ENCODE data around the gene DUSP6. TPM values are rescaled to one million over a fixed set of nuclear protein-coding genes. Genes with fewer than 3 reads are reported as not detected.
A peak's percentile ranks its signal among the peaks of the same experiment; 100 is the strongest.

DUSP6 gene
- total and polyA plus RNA-seq, 2 of the 8 experiments (the other 6 are each of a cell fraction or from before 2014, with no cell fraction given): 99.3 to 179 TPM

DNA sequence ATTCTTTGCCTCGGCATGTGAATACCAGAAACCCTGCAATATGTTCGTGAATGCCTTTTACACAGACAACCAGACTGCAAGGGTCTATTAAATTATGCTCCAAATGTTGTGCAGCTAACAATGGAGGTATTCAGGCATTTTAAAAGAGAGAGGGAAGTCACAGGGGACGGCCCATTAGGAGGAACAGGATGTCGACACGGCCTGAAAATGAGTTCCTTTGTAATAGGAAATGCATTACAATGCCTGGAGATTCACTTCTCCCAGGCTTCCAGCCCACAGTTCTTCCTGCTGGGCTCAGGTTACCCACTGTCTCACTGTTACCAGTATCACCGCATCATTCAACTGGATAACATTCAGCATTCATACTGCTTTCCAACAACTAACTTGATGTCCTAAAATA lies 2.5 kb downstream of the DUSP6 start:
- Histone ChIP-seq H3K4me3 (ENCODE audit: extremely low read depth in 1 of 4, insufficient read depth in 2 of 4, low read depth in 3 of 4, low read length in 4 of 4) (peak overlapping the region; percentile 36 to 85 (median 83); a peak in 7 of 8 replicates), H2BK5ac (ENCODE audit: low read depth, low read length) (no peak overlapping the region; the same call in 1 of the 2 replicates), H2AK5ac (ENCODE audit: low read depth, low read length) (no peak overlapping the region), H3K23ac (ENCODE audit: insufficient read length) (no peak overlapping the region), H2AFZ (ENCODE audit: low read length) (no peak overlapping the region), H2BK120ac (replicated peaks; ENCODE audit: low read depth, low read length) (no peak overlapping the region), H3K9me3 (ENCODE audit: insufficient read depth in 2 of 2, low read depth in 1 of 2, low read length in 1 of 2) (no peaks in the 10 kb centered on the region), H4K91ac (replicated peaks; ENCODE audit: insufficient read length, low read length) (no peak overlapping the region), H3K4ac (replicated peaks; ENCODE audit: insufficient read length, low read depth, low read length) (no peak overlapping the region), H3K27me3 (replicated peaks in 1 of 4; ENCODE audit: control insufficient read depth in 3 of 4, extremely low read depth in 1 of 4, insufficient read depth in 3 of 4, low read length in 3 of 4) (peaks cover 1 to 29% (median 13%) of the 10 kb centered on the region in 4 experiments; a peak in 6 of 7 replicates), H3K14ac (ENCODE audit: insufficient read length) (no peak overlapping the region), H3K79me1 (ENCODE audit: low read depth, low read length) (no peaks in the 10 kb centered on the region; the same call in 1 of the 2 replicates), H3K9ac (replicated peaks in 1 of 4; ENCODE audit: extremely low read depth in 1 of 4, low read depth in 3 of 4, low read length in 3 of 4) (no peak overlapping the region), H4K20me1 (replicated peaks in 1 of 2; ENCODE audit: control insufficient read depth in 1 of 2, insufficient read depth in 2 of 2, low read length in 2 of 2) (peaks cover 9 to 15% of the 10 kb centered on the region in 2 experiments), H2BK12ac (ENCODE audit: low read depth, low read length) (no peak overlapping the region), H4K8ac (ENCODE audit: extremely low read depth, insufficient read depth, low read length) (no peak overlapping the region), H3K18ac (ENCODE audit: extremely low read depth, low read length) (no peak overlapping the region), H3K4me2 (ENCODE audit: insufficient read depth in 1 of 2, low read depth in 2 of 2, low read length in 2 of 2) (peak overlapping the region; percentile 80 to 98), H3K36me3 (ENCODE audit: control insufficient read depth in 2 of 4, insufficient read depth in 4 of 4, low read length in 3 of 4) (peaks cover 0 to 14% (median 3%) of the 10 kb centered on the region in 4 experiments; a peak in 3 of 8 replicates), H2BK20ac (ENCODE audit: low read length) (no peak overlapping the region), H3K23me2 (ENCODE audit: low read depth, low read length) (peaks cover 31% of the 10 kb centered on the region), H3K27ac (ENCODE audit: low read depth, low read length) (no peak overlapping the region), H3K56ac (replicated peaks; ENCODE audit: insufficient read length, low read depth, low read length) (no peak overlapping the region), H2BK15ac (ENCODE audit: low read length) (no peak overlapping the region), H4K5ac (ENCODE audit: insufficient read length, low read depth, low read length) (no peak overlapping the region), H3K4me1 (replicated peaks in 1 of 4; ENCODE audit: control insufficient read depth in 3 of 4, insufficient read depth in 4 of 4, low read length in 3 of 4) (peaks cover 12 to 29% (median 18%) of the 10 kb centered on the region in 4 experiments), H3K79me2 (ENCODE audit: control insufficient read depth in 1 of 2, insufficient read depth in 2 of 2, low read length in 2 of 2) (peaks cover 0 to 41% of the 10 kb centered on the region in 2 experiments; a peak in 3 of 4 replicates)
- peak; percentile 7 for FAIRE-seq
- ChIA-PET POLR2A (ENCODE audit: partially characterized antibody) (interaction anchor here (0.6 to 2.9 kb wide), 15 partner anchors 9 to 359 kb away, joined by 3 to 10 read pairs (median 3); no protein-coding TSS in a partner anchor), CTCF (ENCODE audit: partially characterized antibody) (interaction anchor here (0.6 to 1.6 kb wide), 5 partner anchors 111 to 914 kb away, joined by 3 to 4 read pairs (median 3); no protein-coding TSS in a partner anchor)
- 0% methylated on average over 6 of the region's 6 CpGs; no CpG with 5 or more reads in 1 of the 2 experiments for WGBS, 2 experiments (ENCODE audit: extremely low coverage in 1 of 2, insufficient coverage in 1 of 2, insufficient read length in 1 of 2, insufficient replicate concordance in 2 of 2, low coverage in 1 of 2, low lambda C conversion rate in 2 of 2, missing lambda C conversion rate in 1 of 2)
- DNase-seq (ENCODE audit: low read depth in 1 of 2, low spot score in 2 of 2): no peak
- TF ChIP-seq SUZ12 (IDR thresholded peaks at IDR 0.05; ENCODE audit: low read length): no peak
- TF ChIP-seq HDAC2 (IDR thresholded peaks at IDR 0.05; ENCODE audit: borderline replicate concordance in 1 of 2, low read depth in 2 of 2, low read length in 2 of 2): no peak
- no peak for TF ChIP-seq BCL11A (IDR thresholded peaks at IDR 0.05; ENCODE audit: low read depth in 2 of 2, low read length in 2 of 2)
- TF ChIP-seq HDAC6 (IDR thresholded peaks at IDR 0.05; ENCODE audit: low read depth, low read length): no peak
- TF ChIP-seq JUND (IDR thresholded peaks at IDR 0.05; ENCODE audit: low read length): no peak
- no peak for TF ChIP-seq SIRT6 (IDR thresholded peaks at IDR 0.05; ENCODE audit: low read length)
- TF ChIP-seq, protein P1, sequence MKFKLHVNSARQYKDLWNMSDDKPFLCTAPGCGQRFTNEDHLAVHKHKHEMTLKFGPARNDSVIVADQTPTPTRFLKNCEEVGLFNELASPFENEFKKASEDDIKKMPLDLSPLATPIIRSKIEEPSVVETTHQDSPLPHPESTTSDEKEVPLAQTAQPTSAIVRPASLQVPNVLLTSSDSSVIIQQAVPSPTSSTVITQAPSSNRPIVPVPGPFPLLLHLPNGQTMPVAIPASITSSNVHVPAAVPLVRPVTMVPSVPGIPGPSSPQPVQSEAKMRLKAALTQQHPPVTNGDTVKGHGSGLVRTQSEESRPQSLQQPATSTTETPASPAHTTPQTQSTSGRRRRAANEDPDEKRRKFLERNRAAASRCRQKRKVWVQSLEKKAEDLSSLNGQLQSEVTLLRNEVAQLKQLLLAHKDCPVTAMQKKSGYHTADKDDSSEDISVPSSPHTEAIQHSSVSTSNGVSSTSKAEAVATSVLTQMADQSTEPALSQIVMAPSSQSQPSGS (IDR thresholded peaks at IDR 0.05; ENCODE audit: low read length): no peak
- TF ChIP-seq TBP (IDR thresholded peaks at IDR 0.05; ENCODE audit: low read depth, low read length): peak; percentile 34
- TF ChIP-seq CHD2 (IDR thresholded peaks at IDR 0.05; ENCODE audit: low read length): no peak
- TF ChIP-seq EP300 (IDR thresholded peaks at IDR 0.05; ENCODE audit: borderline replicate concordance in 1 of 2, low read depth in 2 of 2, low read length in 2 of 2): 0 out of 3 replicates have a peak, but pooled peaks of 1 of the 2 experiments have one; percentile 13
- no peak for TF ChIP-seq KDM5A (IDR thresholded peaks at IDR 0.05; ENCODE audit: low read length)
- TF ChIP-seq TCF12 (IDR thresholded peaks at IDR 0.05; ENCODE audit: low read depth, low read length): no peak
